GM18507 (cell line): ENCODE data around the gene SCN8A.

Experiments used
- DNase-seq: peaks from one replicate; pipeline ENCODE4 v3.0.0; 2011; ENCODE audit warnings: low read depth; ENCODE audit not compliant: insufficient read length; ENCODE audit errors: extremely low spot score
- FAIRE-seq: peaks from 2 replicates; lab custom pipeline; 2011; peaks lifted over from hg19 to GRCh38; lab: Jason Lieb, UNC

SCN8A gene

DNA sequence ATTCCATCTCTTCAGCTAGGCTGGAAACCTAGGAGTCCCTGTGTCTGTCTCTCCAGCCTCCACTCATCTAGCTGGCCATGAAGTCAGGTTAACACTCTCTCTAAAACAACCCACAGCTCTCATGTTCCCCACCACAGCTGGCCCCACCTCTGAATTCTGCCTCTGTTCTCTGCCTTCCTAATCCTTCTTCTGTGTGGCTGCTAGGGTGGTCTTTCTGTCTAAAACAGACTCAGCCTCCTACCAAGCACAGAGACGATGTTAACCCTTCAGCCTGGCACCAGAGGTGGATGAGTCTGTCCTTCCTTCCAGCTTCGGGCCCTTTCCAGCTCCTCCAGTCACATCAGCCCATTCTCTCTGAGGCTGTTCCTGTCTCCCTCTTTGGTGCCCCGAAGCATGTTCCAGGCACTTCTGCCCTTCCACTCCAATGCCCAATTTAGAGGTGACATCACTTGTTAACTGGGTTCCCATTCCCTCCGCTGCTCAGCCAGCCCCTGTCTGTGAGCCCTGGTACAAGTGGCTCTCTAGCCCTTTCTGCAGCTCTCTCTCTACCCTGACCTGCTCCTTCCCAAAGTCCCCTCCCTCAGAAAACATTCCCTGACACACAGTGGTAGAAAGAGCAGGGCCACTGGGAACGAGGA lies 248.4 kb downstream of the SCN8A start:
- FAIRE-seq (no peak), DNase-seq (no peak)

DNA sequence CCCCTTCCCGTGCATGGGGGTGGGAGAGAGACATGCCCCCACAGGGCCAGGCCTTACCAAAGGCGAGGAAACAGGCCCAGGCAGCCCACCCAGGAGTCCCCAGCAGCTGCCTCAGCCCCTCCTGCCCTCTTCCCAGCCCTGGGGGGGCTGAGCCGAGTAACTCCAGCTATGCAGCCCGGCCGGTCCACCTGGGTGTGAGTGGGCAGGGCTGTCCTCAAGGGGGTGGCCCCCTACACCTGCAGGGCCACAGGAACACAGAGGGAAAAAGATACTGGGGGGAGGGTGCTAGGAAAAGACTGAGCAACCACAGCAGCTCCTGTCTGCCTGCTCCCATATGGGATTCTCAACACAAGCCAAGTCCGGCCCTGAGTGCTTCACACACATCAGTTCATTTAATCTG lies 249.9 kb downstream of the SCN8A start:
- FAIRE-seq: no peak
- DNase-seq: no peak

DNA sequence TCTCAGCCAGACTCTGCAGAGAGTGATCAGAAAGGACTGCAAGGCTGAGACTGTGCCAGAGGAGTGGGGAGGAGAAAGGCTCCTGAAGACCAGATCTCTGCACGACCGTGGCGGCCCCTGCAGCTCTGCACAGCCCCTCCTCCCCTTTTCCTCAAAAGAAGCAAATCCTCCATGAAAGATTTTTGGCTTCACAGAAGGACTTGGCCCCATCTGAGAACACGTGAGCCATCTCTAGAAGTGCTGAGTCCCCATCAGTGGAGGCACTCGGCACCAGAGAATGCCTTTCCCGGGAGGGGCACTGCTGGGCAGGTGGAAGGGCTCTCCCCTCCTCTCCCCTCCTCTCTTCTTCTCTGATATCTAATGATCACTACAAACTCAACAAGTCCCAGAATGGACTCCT lies 250.7 kb downstream of the SCN8A start:
- DNase-seq (no peak), FAIRE-seq (no peak)

DNA sequence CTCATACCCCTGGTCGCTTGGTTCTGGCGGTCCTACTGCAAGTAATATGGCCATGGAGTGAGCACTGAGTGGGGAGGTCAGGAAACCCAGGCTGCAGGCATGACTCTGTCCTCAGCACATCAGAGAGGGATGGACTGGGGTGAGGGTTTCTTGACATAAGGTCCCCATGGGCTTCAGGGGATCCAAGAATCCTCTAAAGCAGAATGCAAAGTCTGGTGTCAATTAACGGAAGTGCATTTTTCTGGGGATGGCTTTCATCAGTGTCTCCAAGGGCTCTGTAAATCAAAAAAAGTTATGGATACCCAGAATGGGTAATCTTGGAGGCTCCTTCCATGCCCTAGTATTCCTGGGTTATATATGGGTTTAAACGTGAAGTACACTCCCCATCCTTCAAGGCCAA lies 253.8 kb downstream of the SCN8A start:
- FAIRE-seq (no peak), DNase-seq (no peak)

DNA sequence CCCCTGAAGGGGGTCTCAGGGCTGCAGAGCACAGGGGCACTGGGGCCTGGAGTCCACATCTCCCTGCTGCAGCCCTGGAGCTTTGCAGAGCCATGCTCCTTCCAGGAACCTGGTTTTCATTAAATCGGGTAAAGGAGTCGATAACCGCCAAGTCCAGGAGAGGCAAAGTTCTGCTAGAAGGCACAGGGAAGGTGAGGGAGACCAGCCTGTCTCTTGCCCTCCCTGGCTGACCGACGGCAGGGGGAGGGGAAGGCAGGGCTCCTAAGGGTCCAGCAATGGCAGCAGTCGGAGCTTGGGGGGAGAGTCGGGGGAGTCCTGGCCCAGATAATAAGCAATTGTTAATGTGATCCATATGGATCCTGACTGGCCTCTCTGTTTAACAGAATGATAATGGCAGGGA lies 254.4 kb downstream of the SCN8A start:
- DNase-seq (no peak), FAIRE-seq (no peak)

DNA sequence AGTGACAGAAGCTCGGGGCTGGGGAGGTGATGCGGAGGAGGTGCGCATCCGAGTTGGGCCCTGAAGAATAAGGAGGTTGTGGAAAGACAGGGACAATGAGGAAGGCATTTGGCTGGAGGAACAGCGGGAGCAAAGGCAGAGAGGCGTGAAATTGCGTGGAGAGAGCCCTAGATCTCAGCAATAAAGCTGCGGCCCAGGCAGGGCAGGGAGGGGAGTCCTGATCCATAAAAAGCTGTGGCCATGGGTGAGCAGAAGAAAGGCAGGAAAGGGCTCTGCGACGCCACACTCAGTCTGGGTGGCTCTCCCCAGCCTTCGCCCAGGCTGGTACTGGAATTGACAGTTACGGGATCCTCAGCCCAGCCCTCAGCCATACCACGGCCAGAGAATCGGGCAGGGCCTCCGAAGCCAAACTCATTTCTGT lies 255.2 kb downstream of the SCN8A start:
- FAIRE-seq (no peak), DNase-seq (no peak)

DNA sequence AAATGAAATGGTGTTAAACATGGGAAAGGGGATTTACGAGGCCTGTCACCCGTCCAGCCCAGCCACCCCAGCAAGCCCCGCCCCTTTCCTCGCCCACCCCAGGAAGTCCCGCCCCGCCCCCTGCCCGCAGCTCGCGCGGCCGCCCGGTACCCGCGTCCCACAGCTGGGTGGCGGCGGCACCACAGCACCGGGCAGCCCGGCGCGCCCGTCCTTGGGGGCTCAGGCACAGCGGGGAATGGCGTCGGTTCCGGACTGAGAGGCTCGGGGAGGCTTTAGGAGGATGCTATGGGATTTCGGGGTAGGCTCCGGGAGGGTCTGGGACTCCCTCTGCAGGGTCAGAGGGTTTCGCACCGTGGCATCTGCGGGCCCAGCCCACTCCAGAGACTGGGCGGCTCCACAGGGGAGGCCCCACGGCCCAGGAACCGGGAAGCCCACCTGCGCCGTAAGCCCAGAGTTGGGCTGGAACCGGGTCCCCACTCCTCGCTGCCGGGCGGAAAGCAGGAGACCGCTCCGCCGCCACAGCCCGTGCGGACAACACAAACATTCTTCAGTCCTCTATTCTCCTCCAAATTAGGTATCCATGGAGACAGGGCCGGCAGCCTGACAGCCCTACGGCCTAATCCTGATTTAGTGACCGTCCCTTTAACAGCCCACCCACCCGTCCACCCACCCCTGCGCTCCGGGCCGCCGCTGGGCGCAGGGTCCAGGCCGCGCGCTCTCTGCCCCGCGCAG lies 256.0 kb downstream of the SCN8A start:
- DNase-seq (no peak), FAIRE-seq (no peak)

DNA sequence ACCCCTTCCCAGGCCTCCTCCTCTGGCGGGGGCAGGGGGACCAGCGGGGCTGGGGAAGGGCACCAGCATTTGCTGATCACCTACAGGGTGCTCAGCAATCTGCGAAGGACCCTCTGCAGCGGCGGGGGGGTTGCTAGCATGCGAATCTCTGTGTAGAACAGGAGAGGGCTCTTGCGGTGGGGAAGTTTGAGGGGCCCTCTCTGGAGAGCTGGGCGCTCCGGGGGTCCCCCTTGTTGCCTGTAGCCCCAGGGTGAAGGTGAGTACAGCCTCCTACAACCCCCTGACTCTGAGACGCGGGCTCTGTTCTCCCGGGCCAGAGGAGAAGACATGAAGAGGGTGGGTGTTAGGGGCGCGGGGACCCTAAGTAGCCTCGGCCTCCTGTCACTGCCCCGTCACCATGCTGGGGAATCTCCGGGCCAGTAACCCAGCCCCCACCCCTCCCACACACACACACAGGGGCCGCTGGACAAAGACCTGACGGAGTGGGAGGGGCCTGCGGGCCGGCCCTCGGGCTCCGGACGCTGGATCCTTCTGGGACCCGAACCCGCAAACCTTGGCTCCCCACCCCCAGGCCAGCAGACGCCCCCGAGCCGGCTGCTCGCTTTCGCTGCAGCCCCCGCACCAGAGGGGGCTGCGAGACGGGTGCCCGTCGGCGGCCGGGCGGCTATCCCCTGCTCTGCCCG lies 256.8 kb downstream of the SCN8A start:
- FAIRE-seq (no peak), DNase-seq (no peak)

DNA sequence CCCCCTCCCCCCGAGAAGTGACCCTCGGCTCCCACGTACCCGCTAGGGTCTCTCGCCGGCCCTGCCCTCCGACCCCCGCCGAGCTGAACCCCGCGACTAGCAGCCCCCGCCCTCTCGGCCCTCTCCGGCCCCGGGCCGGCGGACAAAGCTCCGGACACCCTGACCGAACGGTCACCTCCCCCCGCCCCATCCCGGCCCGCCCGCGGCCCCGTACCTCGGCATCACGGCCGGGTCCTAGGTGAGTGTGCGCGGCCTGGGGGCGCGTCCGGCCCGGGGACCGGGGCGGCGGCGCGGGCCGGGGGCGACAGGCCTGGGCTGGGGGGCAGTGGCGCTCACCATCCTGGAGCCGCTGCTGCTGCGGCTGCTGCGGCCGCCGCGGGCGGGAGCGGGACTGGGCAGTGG lies 257.3 kb downstream of the SCN8A start, which contains the start of gene FIGNL2:
Gene FIGNL2 (minus strand): TSS at position 393 of the 402 bp plus-strand sequence. CDS start 26,305 bp downstream, outside the sequence.
- DNase-seq: no peak
- no peak for FAIRE-seq

DNA sequence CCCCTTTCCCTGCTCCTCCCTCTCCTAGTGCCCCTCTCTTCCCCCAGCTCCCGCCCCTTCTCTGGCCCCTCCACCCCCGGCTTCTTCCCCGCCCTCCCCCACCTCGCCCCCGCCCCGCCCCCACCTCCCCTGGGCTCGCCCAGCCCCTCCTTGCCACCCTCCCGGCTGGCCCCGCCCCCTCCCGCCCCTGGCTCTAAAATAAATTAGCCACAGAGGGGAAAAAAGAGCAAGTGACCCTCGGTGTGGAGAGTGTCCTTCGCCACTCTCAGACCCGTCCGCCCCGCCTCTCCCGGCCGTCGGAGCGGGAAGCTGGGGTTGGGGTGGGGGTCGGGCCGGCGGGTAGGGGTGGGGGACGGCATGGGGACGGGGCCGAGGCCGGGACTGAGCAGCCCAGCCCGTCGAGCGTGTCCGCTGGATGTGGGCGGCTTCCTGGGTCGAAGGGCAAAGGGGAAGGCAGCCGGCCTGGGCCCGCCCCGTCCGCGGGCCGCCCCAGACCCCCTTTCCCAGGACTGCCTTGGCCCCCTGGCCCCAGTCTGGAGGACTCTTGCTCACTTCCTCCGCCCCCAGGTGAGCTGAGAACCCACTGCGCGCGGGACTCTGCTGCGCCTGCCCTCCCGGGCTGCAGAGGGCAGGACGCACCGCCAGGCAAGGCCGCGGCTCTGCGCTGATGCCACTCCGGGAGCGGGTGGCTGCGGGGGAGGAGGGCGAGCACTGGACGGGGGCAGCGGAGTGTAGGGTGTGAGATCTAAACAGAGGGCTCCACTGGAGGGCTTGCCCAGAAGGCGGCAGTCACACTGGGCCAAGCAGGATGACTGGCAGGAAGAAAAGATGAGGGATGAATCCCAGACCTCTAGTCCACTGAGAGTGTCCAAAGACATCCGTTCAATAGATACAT lies 258.1 kb downstream of the SCN8A start:
- FAIRE-seq (no peak), DNase-seq (no peak)

DNA sequence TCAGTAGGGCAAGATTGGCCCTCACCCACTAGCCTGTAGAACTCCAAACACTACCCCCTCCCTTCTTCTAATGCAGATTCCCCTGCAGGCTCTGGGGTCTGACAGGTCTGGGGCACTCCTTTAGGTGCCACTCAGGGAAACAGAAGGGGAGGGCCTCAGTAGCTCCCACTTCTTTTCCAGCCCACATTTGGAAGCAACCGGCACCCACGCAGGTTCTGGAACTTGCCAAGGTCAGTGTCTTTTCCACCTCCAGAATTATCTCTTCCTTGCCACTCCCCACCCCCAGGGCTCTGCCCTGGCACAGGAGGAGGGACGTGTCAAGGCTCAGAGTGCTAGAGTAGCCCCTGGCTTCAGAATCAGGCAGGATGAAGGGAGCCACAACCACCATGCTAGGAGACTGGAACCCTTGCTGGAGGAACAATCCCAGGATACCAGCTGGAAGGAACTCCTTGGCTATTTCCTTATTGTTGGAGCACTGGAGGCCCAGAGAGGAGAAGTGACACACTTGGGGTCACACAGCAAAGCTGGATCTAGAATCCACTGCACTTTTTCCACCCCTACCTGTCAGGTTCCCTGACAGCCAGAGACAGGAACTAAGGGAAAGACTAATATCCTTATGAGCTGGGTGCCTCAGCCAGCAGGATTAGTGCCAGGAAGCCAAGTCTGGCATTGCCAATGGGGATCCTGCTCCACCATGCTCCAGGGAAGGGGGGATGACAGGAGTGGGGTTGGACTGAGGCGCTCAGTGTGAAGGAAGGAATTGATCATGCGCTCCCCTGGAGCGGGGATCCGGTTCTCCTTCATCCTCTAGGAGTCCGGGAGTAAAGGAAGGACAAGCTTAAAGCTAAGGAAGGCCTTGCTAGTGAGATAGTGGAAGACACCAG lies 259.3 kb downstream of the SCN8A start:
- DNase-seq (no peak), FAIRE-seq (no peak)

DNA sequence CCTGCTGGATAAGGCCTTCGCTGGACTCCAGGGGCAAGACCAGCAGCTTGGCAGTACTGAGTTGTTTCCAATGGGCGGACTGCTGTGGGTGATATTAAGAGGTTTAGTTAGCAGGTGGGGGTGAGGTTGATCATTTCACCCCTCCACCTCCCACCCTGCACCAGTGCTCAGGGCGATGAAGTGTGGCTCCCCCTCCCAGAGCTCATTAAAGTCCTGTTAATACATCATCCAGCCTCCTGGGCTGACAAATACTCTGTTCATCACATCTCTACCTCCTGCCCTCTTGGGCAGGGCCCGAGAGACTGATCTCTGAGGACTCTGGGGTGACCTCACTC lies 259.9 kb downstream of the SCN8A start:
- DNase-seq (no peak), FAIRE-seq (no peak)

DNA sequence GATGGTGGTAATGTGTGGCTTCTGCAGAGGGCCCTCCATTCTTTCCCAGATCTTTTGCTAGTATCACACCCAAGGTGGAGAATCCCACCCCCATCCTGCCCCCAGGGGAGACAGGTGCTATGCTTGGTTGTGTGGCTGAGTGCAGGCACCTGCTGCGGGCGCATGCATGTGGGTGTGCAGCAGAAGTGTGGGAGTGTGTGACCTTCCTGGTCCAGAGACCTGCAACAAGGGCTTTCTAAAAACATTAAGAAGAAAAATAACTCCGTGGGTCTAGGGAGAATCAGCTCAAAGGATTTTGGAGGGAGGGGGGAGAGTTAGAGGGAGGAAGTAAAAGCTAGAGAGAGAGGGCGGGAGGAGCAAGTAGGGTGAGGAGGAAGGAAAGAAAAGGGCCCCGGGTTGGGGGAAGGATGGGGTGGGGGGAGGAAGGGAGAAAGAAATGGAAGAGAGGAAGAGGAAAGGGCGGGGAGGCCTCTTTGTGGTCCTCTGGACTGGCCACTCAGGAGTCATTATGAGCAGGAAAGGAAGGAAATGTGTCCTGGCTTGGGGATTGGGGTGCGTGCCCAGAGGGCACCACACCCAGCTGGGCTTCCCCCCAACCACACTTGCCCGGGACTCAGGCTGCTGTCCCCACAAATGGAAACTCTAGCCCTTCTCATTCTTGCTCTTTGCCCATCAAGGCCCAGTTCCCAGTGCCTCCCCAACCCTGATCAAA lies 260.5 kb downstream of the SCN8A start:
- FAIRE-seq: no peak
- DNase-seq: no peak

DNA sequence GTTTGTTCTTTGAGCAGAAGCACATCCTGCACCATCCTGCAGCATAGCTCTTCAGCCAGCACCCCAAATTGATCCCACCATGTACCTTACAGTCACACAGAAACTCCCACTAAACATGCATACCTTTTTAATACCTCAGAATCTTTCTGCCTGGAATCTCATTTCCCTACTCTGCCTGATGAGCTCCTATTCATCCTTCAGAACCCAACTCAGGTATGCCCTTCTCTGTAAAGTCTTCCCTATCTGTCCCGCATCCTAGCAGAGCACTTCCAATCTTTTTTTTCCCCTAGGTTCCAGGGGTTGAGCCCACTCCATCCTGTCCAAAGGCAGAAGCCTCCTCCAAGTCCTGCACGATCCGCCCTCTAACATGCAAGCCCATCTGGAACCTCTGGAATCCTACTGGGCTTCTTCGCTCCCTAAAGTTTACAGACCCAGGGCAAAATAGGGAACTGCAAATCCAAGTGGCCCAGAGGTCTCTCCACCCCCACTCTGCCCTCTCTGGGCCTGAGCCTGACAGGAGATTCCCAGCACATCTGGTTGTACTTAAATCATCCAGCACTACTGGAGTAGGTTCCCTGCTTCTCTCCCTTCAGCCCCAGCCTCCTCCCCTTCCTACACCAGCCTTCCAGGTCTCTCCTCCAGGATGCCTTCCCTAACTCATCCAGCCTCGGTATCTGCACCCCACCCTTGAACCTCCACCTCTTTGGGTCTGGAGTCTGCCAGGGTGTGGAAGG lies 261.5 kb downstream of the SCN8A start:
- FAIRE-seq (no peak), DNase-seq (no peak)

DNA sequence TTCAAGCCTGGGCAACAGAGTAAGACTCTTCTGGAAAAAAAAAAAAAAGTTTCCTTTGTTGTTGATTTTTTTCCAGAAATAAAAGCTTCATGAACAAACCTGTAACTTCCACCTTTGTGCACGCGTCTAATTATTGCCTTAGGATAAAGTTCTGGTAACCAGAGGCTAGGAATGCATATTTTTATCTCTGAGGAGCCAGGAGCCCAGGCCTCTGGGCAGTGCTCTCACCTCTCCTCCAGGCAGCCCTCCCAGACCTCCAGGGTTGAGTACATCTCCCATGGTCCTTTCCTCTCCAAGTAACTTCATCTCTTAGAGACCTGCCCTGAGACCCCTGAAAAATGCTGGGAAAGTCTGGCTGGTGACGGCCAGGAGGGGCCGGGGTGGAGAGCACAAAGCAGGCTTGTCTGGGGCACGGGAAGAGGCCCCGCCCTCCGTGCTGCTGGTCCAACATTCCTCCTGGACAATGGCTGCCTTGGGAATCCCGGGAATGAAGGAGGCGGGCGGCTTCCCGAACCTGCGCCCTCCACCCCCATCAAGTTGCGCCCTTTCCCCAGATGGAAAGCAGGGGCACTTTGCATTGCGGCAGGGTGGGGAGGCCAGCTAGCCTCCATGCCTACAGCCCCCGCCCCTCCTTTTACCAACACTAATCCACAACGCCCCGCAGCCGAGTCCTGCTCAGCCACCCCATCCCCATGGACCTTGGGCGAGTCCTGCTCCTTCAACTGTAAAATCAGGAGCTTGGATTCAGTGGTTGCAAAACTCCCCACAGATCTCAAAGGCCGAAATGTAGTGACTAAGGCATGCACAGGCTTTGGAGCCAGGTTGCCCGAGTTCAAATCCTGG lies 264.8 kb downstream of the SCN8A start:
- FAIRE-seq (no peak), DNase-seq (no peak)

DNA sequence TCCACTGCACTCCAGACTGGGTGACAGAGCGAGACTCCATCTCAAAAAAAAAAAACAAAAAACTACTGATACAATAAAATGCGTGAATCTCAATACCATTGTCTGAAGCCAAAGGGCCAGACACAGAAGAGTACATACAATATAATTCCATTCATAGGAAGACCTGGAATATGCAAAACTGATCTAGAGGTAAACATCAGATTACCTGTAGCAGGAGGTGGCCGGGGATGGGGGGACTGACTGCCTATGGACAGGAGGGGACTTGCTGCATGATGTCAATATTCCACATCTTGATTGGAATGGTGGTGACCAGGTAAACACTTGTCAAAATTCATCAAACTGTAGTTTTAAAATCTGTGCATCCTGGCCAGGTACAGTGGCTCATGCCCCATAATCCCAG lies 270.0 kb downstream of the SCN8A start:
- no peak for FAIRE-seq
- DNase-seq: no peak
